T-cell (primary cell): ENCODE data around the gene ZNF554. TPM values are rescaled to one million over a fixed set of nuclear protein-coding genes. Genes with fewer than 3 reads are reported as not detected.
"Not testable (repeated sequence)": the region's sequence is repeated elsewhere in the genome, so short reads cannot be mapped to it uniquely, and the experiment has no call there.

Experiments used
- ATAC-seq, 4 experiments: fragments of 200-7000 bp in 3 of 4; fragments of 150-1000 bp in 1 of 4; cut with Tn5 transposase; replicated peaks in 1 of 4; 1 replicate in 3 of 4; 2 replicates in 1 of 4; pipeline ENCODE4 v1.10.0; 2021; ENCODE audit warnings: moderate library complexity in 3 of 4, mild to moderate bottlenecking in 2 of 4, moderate number of reproducible peaks in 1 of 4
- CTCF ChIA-PET, 2 donors: fragments of 300-600 bp; sonication (Branson Sonifier 250); formaldehyde crosslinking; loops; one replicate each; lab custom pipeline; 2022; ENCODE audit warnings: antibody characterized with exemption in 2 of 2; lab: Charles Lee
- POLR2A ChIA-PET, 2 donors: fragments of 300-600 bp; sonication (Branson Sonifier 250); formaldehyde crosslinking; loops; one replicate each; lab custom pipeline; 2022; ENCODE audit warnings: antibody characterized with exemption in 2 of 2; lab: Charles Lee
- DNase-seq, 35 experiments: peaks; one replicate each; pipeline versions ENCODE4 v3.0.0 to v3.0.0-alpha.2; 2013 to 2023
- H3K27ac ChIP-seq: one replicate; pipeline ENCODE4 v1.5.1; 2013; ENCODE audit warnings: low read length
- H3K27me3 ChIP-seq, 2 experiments: replicated peaks in 1 of 2; 1 replicate in 1 of 2; 2 replicates in 1 of 2; pipeline versions ENCODE4 v1.6.1 to v1.7.0; 2013; ENCODE audit warnings: low read length in 1 of 2, mixed read lengths in 1 of 2; ENCODE audit not compliant: control insufficient read depth in 2 of 2, insufficient read depth in 2 of 2; ENCODE audit errors: extremely low read depth in 1 of 2
- H3K36me3 ChIP-seq, 2 donors: 1 replicate in 1 of 2; 2 replicates in 1 of 2; pipeline versions ENCODE4 v1.6.1 to v1.7.0; 2013; ENCODE audit warnings: low read length in 1 of 2; ENCODE audit not compliant: control insufficient read depth in 2 of 2, insufficient read depth in 1 of 2; ENCODE audit errors: extremely low read depth in 1 of 2
- H3K4me1 ChIP-seq, 2 experiments: 1 replicate in 1 of 2; 2 replicates in 1 of 2; pipeline versions ENCODE4 v1.6.1 to v1.7.0; 2013; ENCODE audit warnings: low read length in 2 of 2, mixed read lengths in 1 of 2; ENCODE audit not compliant: insufficient read depth in 2 of 2, control insufficient read depth in 1 of 2; ENCODE audit errors: extremely low read depth in 1 of 2
- H3K4me3 ChIP-seq, 2 donors: 1 replicate in 1 of 2; 2 replicates in 1 of 2; pipeline versions ENCODE4 v1.5.1 to v1.7.0; 2013; ENCODE audit warnings: mild to moderate bottlenecking in 2 of 2, low read length in 1 of 2, moderate library complexity in 1 of 2; ENCODE audit not compliant: control insufficient read depth in 1 of 2; ENCODE audit errors: extremely low read depth in 1 of 2
- H3K9me3 ChIP-seq: 2 replicates; pipeline ENCODE4 v1.7.0; 2013
- H3K27ac Mint-ChIP-seq, 2 donors: one replicate each; pipeline ENCODE4 v1.8.0; 2020 to 2021; ENCODE audit warnings: mild to moderate bottlenecking in 2 of 2, mixed read lengths in 2 of 2
- H3K27me3 Mint-ChIP-seq, 2 donors: one replicate each; pipeline ENCODE4 v1.8.0; 2021 to 2022; ENCODE audit warnings: mixed read lengths in 2 of 2
- H3K36me3 Mint-ChIP-seq: one replicate; pipeline ENCODE4 v1.8.0; 2021; ENCODE audit warnings: mixed read lengths
- H3K4me1 Mint-ChIP-seq, 3 donors: one replicate each; pipeline ENCODE4 v1.8.0; 2020 to 2022; ENCODE audit warnings: mixed read lengths in 3 of 3, mild to moderate bottlenecking in 1 of 3
- H3K4me3 Mint-ChIP-seq, 3 donors: one replicate each; pipeline ENCODE4 v1.8.0; 2020 to 2022; ENCODE audit warnings: mild to moderate bottlenecking in 3 of 3, mixed read lengths in 3 of 3, moderate library complexity in 3 of 3
- H3K9me3 Mint-ChIP-seq, 3 donors: one replicate each; pipeline ENCODE4 v1.8.0; 2020 to 2022; ENCODE audit warnings: mixed read lengths in 3 of 3
- WGBS: methylation state at CpG from one replicate; pipeline ENCODE4 v1.1.5; 2013; ENCODE audit warnings: missing lambda C conversion rate; ENCODE audit not compliant: insufficient coverage; 5-methylcytosine and 5-hydroxymethylcytosine counted together
- total RNA-seq, 35 experiments: library from RNA in 6 of 35; stranded (reverse) in 6 of 35; fragments of 120-200 nt in 1 of 35; gene quantifications; one replicate each; pipeline versions ENCODE4 v1.2.1 to v1.2.4 and lab custom pipeline; 2013 to 2026

ZNF554 gene
- total RNA-seq, 5 donors from 2014 or later (not counting 1 experiment from before 2014, with no cell fraction given): 5.5 to 9.0 (median 7.5) TPM

DNA sequence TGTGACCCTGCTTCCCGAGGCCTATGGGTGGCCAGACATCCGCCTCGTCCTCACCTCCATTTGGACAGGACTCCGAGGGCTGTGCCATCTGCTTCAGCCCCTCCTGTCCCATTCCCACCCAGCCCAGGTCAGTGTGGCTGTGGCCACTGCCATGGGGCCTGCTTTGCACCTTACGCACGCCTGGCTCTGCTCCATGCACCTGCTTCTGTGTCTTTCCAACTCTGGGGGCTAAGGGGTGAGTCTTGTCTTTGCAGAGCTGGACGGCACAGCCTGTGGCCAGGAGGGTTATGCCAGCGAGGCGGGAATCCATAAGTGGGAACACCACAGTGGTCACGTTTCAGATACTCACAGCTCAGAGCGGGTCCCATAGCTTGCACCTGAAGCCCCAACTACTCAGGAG is 5.2 kb upstream of the ZNF554 start:
- Mint-ChIP-seq H3K27me3 (no peaks in the 10 kb centered on the region), H3K4me3 (no peak overlapping the region), H3K9me3 (no peaks in the 10 kb centered on the region), H3K36me3 (no peaks in the 10 kb centered on the region), H3K4me1 (peaks cover 0 to 3% (median 1%) of the 10 kb centered on the region in 3 donors), H3K27ac (no peak overlapping the region)
- no peak for ATAC-seq
- Histone ChIP-seq H3K4me3 (no peak overlapping the region), H3K36me3 (peaks cover 4 to 15% of the 10 kb centered on the region in 2 donors), H3K9me3 (no peaks in the 10 kb centered on the region), H3K4me1 (peaks cover 0 to 4% of the 10 kb centered on the region in 2 experiments), H3K27ac (no peak overlapping the region), H3K27me3 (no peaks in the 10 kb centered on the region)
- WGBS: 93% methylated on average over 11 of the region's 11 CpGs
- CTCF ChIA-PET: no interaction called here
- no peak for DNase-seq
- POLR2A ChIA-PET: no interaction called here

- 97% methylated on average over 7 of the region's 13 CpGs for WGBS
- Histone ChIP-seq H3K27me3 (no peaks in the 10 kb centered on the region), H3K9me3 (no peaks in the 10 kb centered on the region), H3K4me1 (peaks cover under 1 to 8% of the 10 kb centered on the region in 2 experiments), H3K27ac (no peak overlapping the region), H3K36me3 (peaks cover 4 to 15% of the 10 kb centered on the region in 2 donors), H3K4me3 (no peak overlapping the region)
- ChIA-PET POLR2A (no interaction called here), CTCF (no interaction called here)
- no peaks in the 10 kb centered on the region for H3K36me3 Mint-ChIP-seq
- peaks cover 0 to 5% (median 2%) of the 10 kb centered on the region in 3 donors for H3K4me1 Mint-ChIP-seq
- no peak for DNase-seq
- no peaks in the 10 kb centered on the region for H3K27me3 Mint-ChIP-seq
- ATAC-seq: no peak
- H3K4me3 Mint-ChIP-seq: no peak overlapping the region
- no peaks in the 10 kb centered on the region for H3K9me3 Mint-ChIP-seq
- H3K27ac Mint-ChIP-seq: no peak overlapping the region
These were observed 4.5 kb upstream of the ZNF554 start for GRCh38 chr19:2815191-2815614.

GRCh38 chr19:2815923-2816322 is 3.7 kb upstream of the ZNF554 start:
- H3K4me3 ChIP-seq: no peak overlapping the region
- WGBS: 91% methylated on average over 14 of the region's 15 CpGs
- peaks cover 4 to 15% of the 10 kb centered on the region in 2 experiments for H3K4me1 ChIP-seq
- peaks cover 3 to 9% (median 3%) of the 10 kb centered on the region in 3 donors for H3K4me1 Mint-ChIP-seq
- H3K36me3 ChIP-seq: peaks cover 0 to 10% of the 10 kb centered on the region in 2 donors
- no peak overlapping the region for H3K27ac Mint-ChIP-seq
- H3K27ac ChIP-seq: no peak overlapping the region
- ChIA-PET POLR2A (no interaction called here), CTCF (interaction anchor here in 1 of 2 donors (0.6 kb wide), 1 partner anchor 56 kb away, joined by 6 read pairs; no protein-coding TSS in a partner anchor)
- H3K4me3 Mint-ChIP-seq: no peak overlapping the region
- no peaks in the 10 kb centered on the region for H3K27me3 ChIP-seq
- no peaks in the 10 kb centered on the region for H3K9me3 ChIP-seq
- DNase-seq (no peak), ATAC-seq (no peak)
- no peaks in the 10 kb centered on the region for H3K36me3 Mint-ChIP-seq
- no peaks in the 10 kb centered on the region for H3K9me3 Mint-ChIP-seq
- no peaks in the 10 kb centered on the region for H3K27me3 Mint-ChIP-seq

DNA sequence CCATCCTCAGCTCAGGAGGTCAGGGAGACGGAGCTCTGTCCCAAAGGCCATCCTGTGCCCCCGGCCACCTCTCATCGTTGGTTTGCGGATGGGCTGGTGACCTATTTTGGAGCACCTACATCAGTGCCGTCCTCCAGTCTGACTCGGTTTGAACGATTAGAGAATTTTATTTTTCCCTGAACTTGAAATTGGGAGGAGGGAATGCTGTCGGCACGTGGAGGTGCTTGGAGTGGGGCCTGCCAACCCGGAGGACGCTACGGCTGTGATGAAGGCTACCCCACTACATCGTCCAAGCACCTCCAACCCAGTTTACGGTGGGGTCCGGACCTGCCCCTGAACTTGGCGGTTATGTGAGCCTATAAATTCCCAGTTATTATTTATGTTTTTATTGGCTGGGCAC is 3.0 kb upstream of the ZNF554 start:
- no peaks in the 10 kb centered on the region for H3K27me3 ChIP-seq
- H3K36me3 ChIP-seq: peaks cover 0 to 5% of the 10 kb centered on the region in 2 donors
- ATAC-seq (no peak), DNase-seq (no peak)
- H3K27me3 Mint-ChIP-seq: no peaks in the 10 kb centered on the region
- peaks cover 3 to 14% (median 6%) of the 10 kb centered on the region in 3 donors for H3K4me1 Mint-ChIP-seq
- H3K27ac Mint-ChIP-seq: no peak overlapping the region
- ChIA-PET CTCF (no interaction called here), POLR2A (no interaction called here)
- no peak overlapping the region for H3K4me3 Mint-ChIP-seq
- no peaks in the 10 kb centered on the region for H3K9me3 ChIP-seq
- H3K9me3 Mint-ChIP-seq: no peaks in the 10 kb centered on the region
- peaks cover 4 to 18% of the 10 kb centered on the region in 2 experiments for H3K4me1 ChIP-seq
- H3K4me3 ChIP-seq: no peak overlapping the region
- WGBS: 87% methylated on average over 3 of the region's 16 CpGs
- H3K27ac ChIP-seq: no peak overlapping the region
- H3K36me3 Mint-ChIP-seq: no peaks in the 10 kb centered on the region

DNA sequence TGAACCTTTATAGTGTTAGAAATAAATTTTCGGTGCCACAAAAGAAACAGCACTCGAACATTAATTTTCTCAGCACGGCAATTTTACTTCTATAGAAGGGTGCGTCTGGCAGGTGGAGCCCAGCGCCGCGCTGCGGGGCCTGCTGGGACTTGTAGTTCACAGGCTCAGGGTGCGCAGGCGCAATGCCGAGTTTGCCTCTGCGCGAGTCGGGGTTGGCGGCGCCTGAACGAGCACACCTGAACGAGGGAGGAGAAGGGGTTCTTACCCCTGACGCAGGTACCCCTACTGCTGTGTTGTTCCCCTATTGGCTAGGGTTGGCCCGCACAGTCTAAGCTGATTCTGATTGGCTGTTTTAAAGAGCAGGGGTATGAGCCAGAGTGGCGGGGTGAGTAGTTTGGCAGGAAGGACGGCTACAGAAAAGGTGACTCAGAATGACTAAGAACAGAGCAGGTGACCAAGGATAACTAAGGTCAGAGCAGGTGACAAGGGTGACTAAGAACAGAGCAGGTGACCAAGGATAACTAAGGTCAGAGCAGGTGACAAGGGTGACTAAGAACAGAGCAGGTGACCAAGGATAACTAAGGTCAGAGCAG is 2.3 kb upstream of the ZNF554 start:
- WGBS: 84% methylated on average over 20 of the region's 22 CpGs
- H3K9me3 Mint-ChIP-seq, CTCF ChIA-PET, H3K4me3 ChIP-seq, H3K27me3 Mint-ChIP-seq, H3K4me3 Mint-ChIP-seq, H3K27ac ChIP-seq, POLR2A ChIA-PET, DNase-seq, ATAC-seq, H3K9me3 ChIP-seq, H3K27me3 ChIP-seq, H3K36me3 Mint-ChIP-seq, H3K36me3 ChIP-seq: not testable (repeated sequence)
- peaks cover 4 to 18% of the 10 kb centered on the region in 2 experiments for H3K4me1 ChIP-seq
- H3K4me1 Mint-ChIP-seq: peaks cover 3 to 14% (median 6%) of the 10 kb centered on the region in 3 donors
- H3K27ac Mint-ChIP-seq: peak overlapping the region in 1 of 2 donors; percentile 37

DNA sequence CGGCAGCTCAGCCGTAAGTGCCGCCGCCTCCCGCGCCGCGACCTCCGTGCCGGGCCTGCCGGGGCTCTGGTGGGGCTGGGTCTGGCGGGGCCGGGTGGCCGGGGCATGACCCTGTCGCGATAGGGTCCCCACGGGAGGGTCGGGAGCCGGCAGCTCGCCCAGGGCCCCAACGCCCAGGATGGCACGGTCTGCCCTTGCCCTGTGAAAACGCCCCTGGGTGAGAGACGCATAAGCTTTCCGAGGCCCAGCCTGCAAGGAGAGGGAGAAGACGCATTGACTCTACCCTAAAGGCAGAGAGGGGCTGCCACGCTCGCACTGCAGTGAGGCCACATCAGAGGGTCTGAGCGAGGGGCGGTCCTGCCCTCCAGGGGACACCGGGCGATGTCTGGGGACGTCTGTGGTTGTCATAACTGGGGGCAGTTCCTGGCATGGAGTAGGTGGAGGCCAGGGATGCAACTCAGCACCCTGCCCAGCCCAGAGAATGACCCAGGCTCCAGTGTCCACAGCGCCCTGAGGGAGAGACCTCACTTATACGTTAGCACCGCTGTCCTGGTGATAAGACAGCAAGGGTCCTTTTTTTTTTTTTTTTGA is 539 bp downstream of the ZNF554 start:
- no peaks in the 10 kb centered on the region for H3K27me3 Mint-ChIP-seq
- peaks cover 5% of the 10 kb centered on the region for H3K36me3 Mint-ChIP-seq
- no peaks in the 10 kb centered on the region for H3K27me3 ChIP-seq
- peaks cover 3 to 14% (median 6%) of the 10 kb centered on the region in 3 donors for H3K4me1 Mint-ChIP-seq
- no peaks in the 10 kb centered on the region for H3K9me3 ChIP-seq
- H3K27ac Mint-ChIP-seq: peak overlapping the region in 1 of 2 donors; percentile 34
- DNase-seq: peak in 5 of 35 experiments; percentile 3 to 17 (median 10)
- peak in 3 of 4 experiments; percentile 21 to 27 (median 24) for ATAC-seq
- H3K4me1 ChIP-seq: peaks cover 4 to 18% of the 10 kb centered on the region in 2 experiments
- no peaks in the 10 kb centered on the region for H3K9me3 Mint-ChIP-seq
- H3K36me3 ChIP-seq: peaks cover 0 to 3% of the 10 kb centered on the region in 2 donors
- POLR2A ChIA-PET: no interaction called here
- no peak overlapping the region for H3K27ac ChIP-seq
- CTCF ChIA-PET: interaction anchor here in 1 of 2 donors (1.0 kb wide), 1 partner anchor 21 kb away, joined by 3 read pairs; the partner anchor contains the start of gene ZNF555
- peak overlapping the region; percentile 78 to 82 (median 79) for H3K4me3 Mint-ChIP-seq
- WGBS: 2% methylated on average over 29 of the region's 36 CpGs
- peak overlapping the region; percentile 59 to 87 for H3K4me3 ChIP-seq
